Immature natural killer cell (primary cell): ENCODE results near the gene CORIN. TPM values are rescaled to one million over a fixed set of nuclear protein-coding genes. Genes with fewer than 3 reads are reported as not detected.
"Not testable (repeated sequence)": the region's sequence is repeated elsewhere in the genome, so short reads cannot be mapped to it uniquely, and the experiment has no call there.

ENCODE experiments used
- DNase-seq, 3 donors: peaks; one replicate each; pipeline ENCODE4 v3.0.0; 2022; ENCODE audit warnings: mixed read lengths in 1 of 3
- H3K27ac Mint-ChIP-seq, 6 donors: one replicate each; pipeline ENCODE4 v1.8.0; 2020; ENCODE audit warnings: mixed read lengths in 6 of 6, mild to moderate bottlenecking in 5 of 6, inconsistent platforms in 4 of 6, moderate library complexity in 3 of 6
- H3K27me3 Mint-ChIP-seq, 3 donors: one replicate each; pipeline ENCODE4 v1.8.0; 2020 to 2021; ENCODE audit warnings: low read depth in 3 of 3, mild to moderate bottlenecking in 3 of 3, mixed read lengths in 3 of 3, moderate library complexity in 3 of 3, inconsistent platforms in 1 of 3
- H3K36me3 Mint-ChIP-seq, 3 donors: one replicate each; pipeline ENCODE4 v1.8.0; 2020; ENCODE audit warnings: mixed read lengths in 3 of 3, inconsistent platforms in 2 of 3, mild to moderate bottlenecking in 2 of 3
- H3K4me1 Mint-ChIP-seq, 2 donors: one replicate each; pipeline ENCODE4 v1.8.0; 2020; ENCODE audit warnings: inconsistent platforms in 2 of 2, mild to moderate bottlenecking in 2 of 2, mixed read lengths in 2 of 2, moderate library complexity in 1 of 2
- H3K4me3 Mint-ChIP-seq, 5 donors: one replicate each; pipeline ENCODE4 v1.8.0; 2020; ENCODE audit warnings: mild to moderate bottlenecking in 5 of 5, mixed read lengths in 5 of 5, inconsistent platforms in 3 of 5, moderate library complexity in 3 of 5
- H3K9me3 Mint-ChIP-seq, 6 donors: one replicate each; pipeline ENCODE4 v1.8.0; 2020; ENCODE audit warnings: mild to moderate bottlenecking in 6 of 6, mixed read lengths in 6 of 6, inconsistent platforms in 4 of 6, moderate library complexity in 3 of 6
- polyA plus RNA-seq, 3 donors: library from polyadenylated mRNA; unstranded; fragments of 300-500 nt; fragmentation: Illumina TruSeq; gene quantifications; one replicate each; pipeline ENCODE4 v1.2.3, GENCODE V29; 2021

CORIN gene
- polyA plus RNA-seq, 3 donors from 2014 or later: not detected

DNA sequence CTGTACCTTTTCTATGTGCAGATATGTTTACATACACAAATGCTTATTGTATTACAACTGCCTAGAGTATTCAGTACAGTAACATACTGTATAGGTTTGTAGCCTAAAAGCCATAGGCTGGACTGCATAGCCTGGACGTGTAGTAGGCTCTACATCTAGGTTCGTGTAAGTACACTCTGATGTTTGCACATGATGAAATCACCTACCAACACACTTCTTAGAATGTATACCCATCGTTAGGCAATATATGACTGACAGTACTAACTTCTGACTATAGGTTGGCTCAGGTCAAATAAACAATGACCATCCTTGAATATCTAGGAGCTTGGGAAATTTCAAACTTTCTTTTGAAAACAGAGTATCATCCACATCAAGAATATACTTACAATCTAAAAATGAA is 139.0 kb downstream of the CORIN start:
- Mint-ChIP-seq H3K4me3 (no peak overlapping the region), H3K27ac (no peak overlapping the region), H3K4me1 (no peaks in the 10 kb centered on the region), H3K27me3 (peaks cover 0 to 9% (median 8%) of the 10 kb centered on the region in 3 donors), H3K36me3 (no peaks in the 10 kb centered on the region), H3K9me3 (no peaks in the 10 kb centered on the region)
- no peak for DNase-seq

GRCh38 chr4:47696823-47697222 is 141.0 kb downstream of the CORIN start:
- no peaks in the 10 kb centered on the region for H3K9me3 Mint-ChIP-seq
- no peaks in the 10 kb centered on the region for H3K36me3 Mint-ChIP-seq
- DNase-seq: no peak
- H3K27ac Mint-ChIP-seq: no peak overlapping the region
- H3K4me1 Mint-ChIP-seq: no peaks in the 10 kb centered on the region
- no peak overlapping the region for H3K4me3 Mint-ChIP-seq
- H3K27me3 Mint-ChIP-seq: peaks cover 0 to 8% (median 6%) of the 10 kb centered on the region in 3 donors

DNA sequence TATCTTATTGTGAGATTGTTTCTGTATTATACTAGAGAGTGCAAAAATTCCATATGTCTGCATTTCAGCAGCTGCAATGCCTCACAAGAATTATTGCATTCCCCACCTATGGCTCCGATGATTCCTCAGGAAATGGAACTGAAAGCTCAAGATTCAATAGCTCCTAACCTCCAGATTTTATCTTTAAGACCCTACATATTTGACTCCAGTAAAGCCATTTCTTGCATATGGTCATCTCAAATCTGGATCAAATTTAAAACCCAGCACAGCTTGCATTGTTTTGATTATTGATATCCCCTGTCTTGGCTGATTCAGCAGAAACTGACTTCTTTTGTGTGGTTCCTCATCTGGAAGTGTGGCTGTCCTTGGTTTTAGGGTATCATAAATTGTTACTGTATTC is 142.6 kb downstream of the CORIN start:
- Mint-ChIP-seq H3K27ac (no peak overlapping the region), H3K27me3 (peaks cover 0 to 8% (median 6%) of the 10 kb centered on the region in 3 donors), H3K4me3 (no peak overlapping the region), H3K4me1 (no peaks in the 10 kb centered on the region), H3K36me3 (no peaks in the 10 kb centered on the region), H3K9me3 (no peaks in the 10 kb centered on the region)
- DNase-seq: no peak

- Mint-ChIP-seq H3K9me3 (no peaks in the 10 kb centered on the region), H3K27me3 (peaks cover 0 to 6% (median 4%) of the 10 kb centered on the region in 3 donors), H3K27ac (no peak overlapping the region), H3K4me3 (no peak overlapping the region), H3K4me1 (no peaks in the 10 kb centered on the region), H3K36me3 (no peaks in the 10 kb centered on the region)
- DNase-seq: no peak
These were observed 143.5 kb downstream of the CORIN start for GRCh38 chr4:47694322-47694721.

- Mint-ChIP-seq H3K36me3 (no peaks in the 10 kb centered on the region), H3K9me3 (no peaks in the 10 kb centered on the region), H3K27me3 (peaks cover 0 to 6% (median 4%) of the 10 kb centered on the region in 3 donors), H3K4me3 (no peak overlapping the region), H3K27ac (no peak overlapping the region), H3K4me1 (no peaks in the 10 kb centered on the region)
- DNase-seq: no peak
These were observed 145.2 kb downstream of the CORIN start for GRCh38 chr4:47692691-47693090.

- H3K27me3 Mint-ChIP-seq, H3K4me1 Mint-ChIP-seq: not testable (repeated sequence)
These were observed 146.0 kb downstream of the CORIN start for GRCh38 chr4:47691757-47692383.

GRCh38 chr4:47690611-47691010 is 147.3 kb downstream of the CORIN start:
- Mint-ChIP-seq H3K4me1 (no peaks in the 10 kb centered on the region), H3K27me3 (peaks cover 0 to 4% (median 2%) of the 10 kb centered on the region in 3 donors), H3K27ac (no peak overlapping the region), H3K9me3 (no peaks in the 10 kb centered on the region), H3K36me3 (no peaks in the 10 kb centered on the region), H3K4me3 (no peak overlapping the region)
- no peak for DNase-seq

More at GRCh38 chr4:47691757-47692383, 146.0 kb downstream of the CORIN start:
- H3K27ac Mint-ChIP-seq, H3K4me3 Mint-ChIP-seq, H3K9me3 Mint-ChIP-seq, H3K36me3 Mint-ChIP-seq, DNase-seq: not testable (repeated sequence)

- no peak overlapping the region for H3K27ac Mint-ChIP-seq
- no peak overlapping the region for H3K4me3 Mint-ChIP-seq
- H3K9me3 Mint-ChIP-seq: no peaks in the 10 kb centered on the region
- H3K4me1 Mint-ChIP-seq: no peaks in the 10 kb centered on the region
- no peaks in the 10 kb centered on the region for H3K36me3 Mint-ChIP-seq
- peak; percentile 18 to 47 (median 25) for DNase-seq
- H3K27me3 Mint-ChIP-seq: peaks cover 2 to 7% (median 3%) of the 10 kb centered on the region in 3 donors
These were observed 151.5 kb downstream of the CORIN start for GRCh38 chr4:47686294-47686872.

GRCh38 chr4:47675806-47676205 is 162.1 kb downstream of the CORIN start:
- no peaks in the 10 kb centered on the region for H3K9me3 Mint-ChIP-seq
- no peak overlapping the region for H3K27ac Mint-ChIP-seq
- no peak overlapping the region for H3K4me3 Mint-ChIP-seq
- H3K36me3 Mint-ChIP-seq: no peaks in the 10 kb centered on the region
- DNase-seq: no peak
- H3K27me3 Mint-ChIP-seq: peaks cover 0 to 8% (median 4%) of the 10 kb centered on the region in 3 donors
- H3K4me1 Mint-ChIP-seq: no peaks in the 10 kb centered on the region

- no peak for DNase-seq
- no peaks in the 10 kb centered on the region for H3K36me3 Mint-ChIP-seq
These were observed 163.7 kb downstream of the CORIN start for GRCh38 chr4:47674144-47674543.

GRCh38 chr4:47672696-47673095 is 165.2 kb downstream of the CORIN start:
- no peak for DNase-seq
- no peak overlapping the region for H3K27ac Mint-ChIP-seq
- no peaks in the 10 kb centered on the region for H3K9me3 Mint-ChIP-seq
- no peaks in the 10 kb centered on the region for H3K36me3 Mint-ChIP-seq
- H3K27me3 Mint-ChIP-seq: peaks cover 4 to 6% (median 4%) of the 10 kb centered on the region in 3 donors
- H3K4me1 Mint-ChIP-seq: no peaks in the 10 kb centered on the region
- H3K4me3 Mint-ChIP-seq: no peak overlapping the region

More at GRCh38 chr4:47674144-47674543, 163.7 kb downstream of the CORIN start:
- Mint-ChIP-seq H3K27ac (no peak overlapping the region), H3K9me3 (no peaks in the 10 kb centered on the region), H3K27me3 (peaks cover 4 to 6% (median 4%) of the 10 kb centered on the region in 3 donors), H3K4me3 (no peak overlapping the region), H3K4me1 (no peaks in the 10 kb centered on the region)

DNA sequence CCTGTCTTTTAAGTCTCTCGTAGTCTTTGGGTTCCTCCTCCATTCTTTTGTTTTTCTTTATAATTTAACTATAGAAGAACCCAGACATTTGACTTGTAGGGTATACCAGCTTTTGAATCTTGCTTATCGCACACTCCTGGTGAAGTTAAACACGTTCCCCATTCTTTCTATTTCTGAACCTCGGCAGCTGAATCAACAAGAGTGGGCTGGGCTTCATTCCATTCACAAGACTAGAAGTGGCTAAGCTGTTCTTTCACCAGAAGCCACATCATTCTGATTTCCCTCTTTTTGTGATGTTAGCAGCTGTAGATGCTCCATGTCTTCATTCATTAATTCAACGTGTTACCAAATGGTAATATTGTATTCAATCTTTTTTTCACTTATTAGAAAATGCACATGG is 167.9 kb downstream of the CORIN start:
- Mint-ChIP-seq H3K27me3 (peaks cover 3 to 6% (median 4%) of the 10 kb centered on the region in 3 donors), H3K27ac (no peak overlapping the region)
- no peak for DNase-seq

GRCh38 chr4:47668810-47669408 is 169.0 kb downstream of the CORIN start:
- Mint-ChIP-seq H3K27ac (no peak overlapping the region), H3K4me3 (no peak overlapping the region), H3K36me3 (no peaks in the 10 kb centered on the region), H3K27me3 (peaks cover 3 to 9% (median 4%) of the 10 kb centered on the region in 3 donors), H3K4me1 (no peaks in the 10 kb centered on the region), H3K9me3 (no peaks in the 10 kb centered on the region)
- peak; percentile 9 to 24 (median 23) for DNase-seq

More for the DNA sequence above, 167.9 kb downstream of the CORIN start:
- H3K36me3 Mint-ChIP-seq: no peaks in the 10 kb centered on the region
- no peaks in the 10 kb centered on the region for H3K4me1 Mint-ChIP-seq
- H3K9me3 Mint-ChIP-seq: no peaks in the 10 kb centered on the region
- no peak overlapping the region for H3K4me3 Mint-ChIP-seq

GRCh38 chr4:47668256-47668655 is 169.6 kb downstream of the CORIN start:
- Mint-ChIP-seq H3K27me3 (peaks cover 2 to 11% (median 3%) of the 10 kb centered on the region in 3 donors), H3K4me1 (no peaks in the 10 kb centered on the region), H3K4me3 (no peak overlapping the region), H3K36me3 (no peaks in the 10 kb centered on the region), H3K27ac (no peak overlapping the region), H3K9me3 (no peaks in the 10 kb centered on the region)
- no peak for DNase-seq
